ENCODE results near the gene METRNL. TPM values are rescaled to one million over a fixed set of nuclear protein-coding genes. Genes with fewer than 3 reads are reported as not detected.
"Not testable (repeated sequence)": the region's sequence is repeated elsewhere in the genome, so short reads cannot be mapped to it uniquely, and the experiment has no call there.

The METRNL gene
- polyA plus RNA-seq, 4 donors: 45.9 to 80.0 (median 47.4) TPM

GRCh38 chr17:83065660-83066542 lies 13.5 kb upstream of the METRNL start:
- DNase-seq (ENCODE audit: low read depth in 4 of 4, low spot score in 3 of 4): no peak

GRCh38 chr17:83066543-83066890 lies 12.9 kb upstream of the METRNL start:
- DNase-seq (ENCODE audit: low read depth in 4 of 4, low spot score in 3 of 4): not testable (repeated sequence)

GRCh38 chr17:83067071-83067717 lies 12.2 kb upstream of the METRNL start:
- DNase-seq (ENCODE audit: low read depth in 4 of 4, low spot score in 3 of 4): no peak

- no peak for DNase-seq (ENCODE audit: low read depth in 4 of 4, low spot score in 3 of 4)
Measured at GRCh38 chr17:83067718-83068261, 11.6 kb upstream of the METRNL start.

GRCh38 chr17:83068641-83069570 lies 10.5 kb upstream of the METRNL start:
- no peak for DNase-seq (ENCODE audit: low read depth in 4 of 4, low spot score in 3 of 4)

- DNase-seq (ENCODE audit: low read depth in 4 of 4, low spot score in 3 of 4): no peak
Measured at GRCh38 chr17:83069571-83069906, 9.9 kb upstream of the METRNL start.

- no peak for DNase-seq (ENCODE audit: low read depth in 4 of 4, low spot score in 3 of 4)
Measured at GRCh38 chr17:83069931-83070742, 9.3 kb upstream of the METRNL start.

GRCh38 chr17:83070800-83071341 lies 8.5 kb upstream of the METRNL start:
- DNase-seq (ENCODE audit: low read depth in 4 of 4, low spot score in 3 of 4): no peak

- no peak for DNase-seq (ENCODE audit: low read depth in 4 of 4, low spot score in 3 of 4)
Measured at GRCh38 chr17:83071365-83071764, 8.0 kb upstream of the METRNL start.

- no peak for DNase-seq (ENCODE audit: low read depth in 4 of 4, low spot score in 3 of 4)
Measured at GRCh38 chr17:83071966-83072562, 7.3 kb upstream of the METRNL start.

GRCh38 chr17:83072600-83073358 lies 6.6 kb upstream of the METRNL start:
- no peak for DNase-seq (ENCODE audit: low read depth in 4 of 4, low spot score in 3 of 4)

GRCh38 chr17:83073389-83074063 lies 5.9 kb upstream of the METRNL start:
- no peak for DNase-seq (ENCODE audit: low read depth in 4 of 4, low spot score in 3 of 4)

GRCh38 chr17:83074486-83075223 lies 4.8 kb upstream of the METRNL start:
- DNase-seq (ENCODE audit: low read depth in 4 of 4, low spot score in 3 of 4): no peak

GRCh38 chr17:83075270-83075880 lies 4.0 kb upstream of the METRNL start:
- DNase-seq (ENCODE audit: low read depth in 4 of 4, low spot score in 3 of 4): no peak

- no peak for DNase-seq (ENCODE audit: low read depth in 4 of 4, low spot score in 3 of 4)
Measured at GRCh38 chr17:83076938-83077337, 2.5 kb upstream of the METRNL start.

- DNase-seq (ENCODE audit: low read depth in 4 of 4, low spot score in 3 of 4): no peak
Measured at GRCh38 chr17:83077411-83077810, 2.0 kb upstream of the METRNL start.

- DNase-seq (ENCODE audit: low read depth in 4 of 4, low spot score in 3 of 4): no peak
Measured at GRCh38 chr17:83077939-83078338, 1.5 kb upstream of the METRNL start.

Data from right renal pelvis (tissue), 4 donors.